ENCODE data around the gene STXBP6. TPM values are rescaled to one million over a fixed set of nuclear protein-coding genes. Genes with fewer than 3 reads are reported as not detected.

STXBP6 gene
- total RNA-seq, 1 donor from 2014 or later = 17.7 TPM

DNA sequence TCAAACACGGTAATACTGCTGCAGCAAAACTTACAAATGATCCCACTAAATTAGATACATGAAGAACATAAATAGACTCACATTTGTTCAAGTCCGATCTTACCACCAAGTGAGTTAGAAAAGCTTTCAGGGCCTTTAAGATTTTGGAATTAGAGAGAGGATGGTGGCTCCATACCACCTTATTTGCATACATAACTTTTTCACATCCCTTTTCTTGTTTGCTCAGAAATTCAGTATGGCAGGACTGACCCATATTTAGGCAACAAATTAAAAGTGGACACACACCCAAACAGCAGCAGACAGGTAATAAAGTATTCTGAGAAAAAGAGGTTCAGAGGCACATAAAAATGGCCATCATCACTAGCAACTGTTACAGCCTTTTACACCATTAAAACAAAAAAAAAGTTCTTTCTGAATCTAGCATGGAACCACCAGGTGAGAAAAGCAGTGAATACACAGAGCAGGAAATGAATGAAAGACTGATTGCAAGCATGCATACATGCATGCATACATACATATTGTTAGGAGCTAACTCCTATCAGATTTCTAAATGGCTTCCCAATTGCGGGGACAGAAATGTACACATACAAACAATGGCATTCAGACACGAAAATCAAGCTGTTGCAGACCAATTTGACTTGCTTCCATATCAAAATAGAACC lies 23.3 kb downstream of the STXBP6 start:
- no peaks in the 10 kb centered on the region for H3K9me3 ChIP-seq (ENCODE audit: control insufficient read depth in 3 of 3, low read length in 3 of 3)
- H3K27ac ChIP-seq (ENCODE audit: low read depth, low read length) = no peak overlapping the region
- no peaks in the 10 kb centered on the region for H3K36me3 ChIP-seq (ENCODE audit: control insufficient read depth in 3 of 3, insufficient read depth in 3 of 3, low read length in 3 of 3)
- H3K9ac ChIP-seq (ENCODE audit: low read depth in 1 of 3, low read length in 3 of 3) = no peak overlapping the region
- H3K4me1 ChIP-seq (ENCODE audit: control insufficient read depth in 3 of 3, insufficient read depth in 3 of 3, low read length in 3 of 3) = no peaks in the 10 kb centered on the region
- H3K4me3 ChIP-seq (ENCODE audit: low read length in 3 of 3) = no peak overlapping the region
- H3K27me3 ChIP-seq (ENCODE audit: control insufficient read depth in 3 of 3, insufficient read depth in 3 of 3, low read length in 3 of 3) = no peaks in the 10 kb centered on the region

DNA sequence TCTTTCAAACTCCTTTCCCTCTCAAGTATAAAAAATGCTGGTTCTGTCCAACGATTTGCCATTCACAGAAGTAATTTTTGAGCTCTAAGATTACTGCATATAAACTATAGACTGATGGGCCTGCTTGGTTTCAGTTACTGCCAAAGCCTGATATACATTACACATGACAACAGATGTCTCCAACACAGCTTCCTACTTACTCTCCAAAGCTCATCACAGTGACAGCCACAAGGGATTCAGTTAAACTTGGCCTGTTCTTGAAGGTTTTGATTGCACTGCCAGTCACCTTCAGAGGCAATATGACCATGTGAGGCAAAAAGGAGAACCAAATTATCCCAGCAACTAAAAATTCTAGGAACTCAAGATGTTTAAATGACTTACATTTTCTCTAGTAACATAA lies 30.1 kb downstream of the STXBP6 start:
- no peak overlapping the region for H3K9ac ChIP-seq (ENCODE audit: low read depth in 1 of 3, low read length in 3 of 3)
- no peak overlapping the region for H3K27ac ChIP-seq (ENCODE audit: low read depth, low read length)

DNA sequence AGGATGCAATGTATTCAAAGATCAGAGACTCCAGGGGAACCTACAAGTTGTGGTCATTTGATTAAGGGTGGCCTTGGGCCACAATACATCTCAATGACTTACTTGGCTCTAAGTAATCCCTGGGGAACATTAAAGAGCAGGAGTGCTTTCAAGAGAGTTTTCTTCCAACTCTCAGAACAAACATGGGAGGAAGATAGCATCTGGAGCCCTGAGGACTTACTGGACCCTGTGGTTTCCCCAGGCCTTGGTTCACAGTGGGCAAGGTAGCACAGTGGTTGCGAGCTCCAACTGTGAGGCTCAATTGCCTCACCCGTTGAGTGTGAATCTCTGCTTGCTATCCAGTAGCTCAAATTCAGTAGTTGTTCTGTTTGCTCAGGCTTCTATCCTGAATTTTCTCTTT lies 32.4 kb downstream of the STXBP6 start:
- no peak overlapping the region for H3K27ac ChIP-seq (ENCODE audit: low read depth, low read length)
- H3K9me3 ChIP-seq (ENCODE audit: control insufficient read depth in 3 of 3, low read length in 3 of 3) = no peaks in the 10 kb centered on the region
- H3K9ac ChIP-seq (ENCODE audit: low read depth in 1 of 3, low read length in 3 of 3) = no peak overlapping the region
- H3K4me3 ChIP-seq (ENCODE audit: low read length in 3 of 3) = no peak overlapping the region
- no peaks in the 10 kb centered on the region for H3K36me3 ChIP-seq (ENCODE audit: control insufficient read depth in 3 of 3, insufficient read depth in 3 of 3, low read length in 3 of 3)
- no peaks in the 10 kb centered on the region for H3K27me3 ChIP-seq (ENCODE audit: control insufficient read depth in 3 of 3, insufficient read depth in 3 of 3, low read length in 3 of 3)
- H3K4me1 ChIP-seq (ENCODE audit: control insufficient read depth in 3 of 3, insufficient read depth in 3 of 3, low read length in 3 of 3) = no peaks in the 10 kb centered on the region

More for the DNA sequence above, 30.1 kb downstream of the STXBP6 start:
- no peak overlapping the region for H3K4me3 ChIP-seq (ENCODE audit: low read length in 3 of 3)
- no peaks in the 10 kb centered on the region for H3K36me3 ChIP-seq (ENCODE audit: control insufficient read depth in 3 of 3, insufficient read depth in 3 of 3, low read length in 3 of 3)
- H3K27me3 ChIP-seq (ENCODE audit: control insufficient read depth in 3 of 3, insufficient read depth in 3 of 3, low read length in 3 of 3) = no peaks in the 10 kb centered on the region
- no peaks in the 10 kb centered on the region for H3K4me1 ChIP-seq (ENCODE audit: control insufficient read depth in 3 of 3, insufficient read depth in 3 of 3, low read length in 3 of 3)
- H3K9me3 ChIP-seq (ENCODE audit: control insufficient read depth in 3 of 3, low read length in 3 of 3) = no peaks in the 10 kb centered on the region

DNA sequence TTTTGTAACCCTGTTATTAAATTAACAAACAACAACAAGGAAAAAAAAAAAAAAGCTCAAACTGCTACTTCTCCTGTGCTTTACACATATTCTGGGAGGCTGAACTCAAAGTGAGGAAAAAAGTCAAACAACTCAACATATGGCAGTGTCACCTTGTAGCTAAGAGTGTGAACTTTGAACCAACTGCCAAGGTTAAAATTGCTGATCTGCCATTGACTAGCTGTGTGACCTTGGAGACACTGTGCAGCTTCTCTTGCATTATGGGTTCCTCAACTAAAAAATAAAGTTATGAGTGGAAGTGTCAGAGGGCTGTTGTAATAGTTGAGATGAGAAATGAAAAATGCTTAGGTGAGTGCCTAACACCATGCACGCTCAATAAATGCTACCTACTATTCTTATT lies 34.2 kb downstream of the STXBP6 start:
- Histone ChIP-seq H3K36me3 (ENCODE audit: control insufficient read depth in 3 of 3, insufficient read depth in 3 of 3, low read length in 3 of 3) (no peaks in the 10 kb centered on the region), H3K4me3 (ENCODE audit: low read length in 3 of 3) (no peak overlapping the region), H3K27me3 (ENCODE audit: control insufficient read depth in 3 of 3, insufficient read depth in 3 of 3, low read length in 3 of 3) (no peaks in the 10 kb centered on the region), H3K27ac (ENCODE audit: low read depth, low read length) (no peak overlapping the region), H3K4me1 (ENCODE audit: control insufficient read depth in 3 of 3, insufficient read depth in 3 of 3, low read length in 3 of 3) (peaks cover 0 to 2% (median 0%) of the 10 kb centered on the region in 3 donors), H3K9me3 (ENCODE audit: control insufficient read depth in 3 of 3, low read length in 3 of 3) (no peaks in the 10 kb centered on the region), H3K9ac (ENCODE audit: low read depth in 1 of 3, low read length in 3 of 3) (no peak overlapping the region)

DNA sequence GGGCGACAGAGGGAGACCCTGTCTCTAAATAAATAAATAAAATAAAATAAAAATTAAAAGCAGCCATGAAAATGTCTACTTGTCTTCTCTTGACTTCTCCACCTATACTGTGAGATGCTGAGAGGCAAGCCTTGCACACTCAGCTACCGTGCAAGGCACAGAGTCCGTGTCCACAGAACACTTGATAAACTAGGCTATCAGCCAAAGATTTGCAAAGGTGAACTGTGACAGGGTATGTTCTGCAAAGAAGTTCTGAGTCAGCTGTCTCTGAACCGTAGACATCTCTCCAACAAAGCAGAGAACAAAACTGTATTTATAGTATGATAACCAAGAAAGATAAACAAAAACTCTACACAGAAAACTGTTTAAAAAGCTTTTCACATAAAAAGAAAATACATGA lies 35.5 kb downstream of the STXBP6 start:
- H3K4me1 ChIP-seq (ENCODE audit: control insufficient read depth in 3 of 3, insufficient read depth in 3 of 3, low read length in 3 of 3) = peaks cover 2 to 4% (median 2%) of the 10 kb centered on the region in 3 donors
- no peak overlapping the region for H3K4me3 ChIP-seq (ENCODE audit: low read length in 3 of 3)
- H3K9ac ChIP-seq (ENCODE audit: low read depth in 1 of 3, low read length in 3 of 3) = no peak overlapping the region
- H3K27me3 ChIP-seq (ENCODE audit: control insufficient read depth in 3 of 3, insufficient read depth in 3 of 3, low read length in 3 of 3) = no peaks in the 10 kb centered on the region
- H3K36me3 ChIP-seq (ENCODE audit: control insufficient read depth in 3 of 3, insufficient read depth in 3 of 3, low read length in 3 of 3) = no peaks in the 10 kb centered on the region
- H3K27ac ChIP-seq (ENCODE audit: low read depth, low read length) = no peak overlapping the region
- no peaks in the 10 kb centered on the region for H3K9me3 ChIP-seq (ENCODE audit: control insufficient read depth in 3 of 3, low read length in 3 of 3)

DNA sequence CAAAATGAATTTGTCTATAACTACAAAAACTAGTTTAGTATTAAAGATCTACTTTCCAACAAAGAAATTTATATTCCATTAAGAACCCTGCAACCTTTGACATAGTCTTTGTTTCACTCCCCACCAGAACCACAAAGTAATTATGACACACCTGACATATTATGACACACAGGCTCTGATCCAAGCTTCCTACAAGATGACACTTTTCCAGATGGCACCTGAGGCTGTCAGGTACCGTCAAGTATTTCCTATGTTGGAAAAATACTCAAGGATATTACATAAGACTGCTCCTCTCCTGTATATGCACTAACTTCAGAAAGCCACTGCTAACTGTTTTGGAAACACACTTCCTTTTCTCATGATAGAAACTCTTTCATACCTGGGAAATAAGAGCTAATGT lies 38.9 kb downstream of the STXBP6 start:
- Histone ChIP-seq H3K27ac (ENCODE audit: low read depth, low read length) (no peak overlapping the region), H3K4me1 (ENCODE audit: control insufficient read depth in 3 of 3, insufficient read depth in 3 of 3, low read length in 3 of 3) (peaks cover 2 to 4% (median 4%) of the 10 kb centered on the region in 3 donors), H3K27me3 (ENCODE audit: control insufficient read depth in 3 of 3, insufficient read depth in 3 of 3, low read length in 3 of 3) (no peaks in the 10 kb centered on the region), H3K4me3 (ENCODE audit: low read length in 3 of 3) (no peak overlapping the region), H3K9ac (ENCODE audit: low read depth in 1 of 3, low read length in 3 of 3) (no peak overlapping the region), H3K36me3 (ENCODE audit: control insufficient read depth in 3 of 3, insufficient read depth in 3 of 3, low read length in 3 of 3) (no peaks in the 10 kb centered on the region), H3K9me3 (ENCODE audit: control insufficient read depth in 3 of 3, low read length in 3 of 3) (no peaks in the 10 kb centered on the region)

DNA sequence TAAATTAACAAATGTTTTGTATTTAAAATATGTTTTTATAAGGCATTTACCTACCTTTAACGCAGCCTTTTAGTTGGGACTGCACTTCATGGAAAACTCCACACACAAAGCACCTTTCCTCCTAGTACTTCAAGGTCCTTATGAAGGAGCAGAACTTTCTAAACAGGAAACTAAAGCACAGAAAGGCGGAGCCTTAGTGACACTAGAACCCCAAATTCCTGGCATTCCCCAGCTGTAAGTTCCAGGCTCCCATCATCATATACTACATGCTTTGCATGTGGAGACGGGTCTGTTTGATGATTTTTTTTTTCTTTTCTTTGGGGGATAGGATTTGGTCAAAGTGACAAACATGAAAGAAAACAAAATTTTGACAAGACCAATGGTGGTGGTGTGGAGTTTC lies 39.5 kb downstream of the STXBP6 start:
- Histone ChIP-seq H3K36me3 (ENCODE audit: control insufficient read depth in 3 of 3, insufficient read depth in 3 of 3, low read length in 3 of 3) (no peaks in the 10 kb centered on the region), H3K9ac (ENCODE audit: low read depth in 1 of 3, low read length in 3 of 3) (no peak overlapping the region), H3K4me3 (ENCODE audit: low read length in 3 of 3) (no peak overlapping the region), H3K27ac (ENCODE audit: low read depth, low read length) (no peak overlapping the region), H3K27me3 (ENCODE audit: control insufficient read depth in 3 of 3, insufficient read depth in 3 of 3, low read length in 3 of 3) (no peaks in the 10 kb centered on the region), H3K4me1 (ENCODE audit: control insufficient read depth in 3 of 3, insufficient read depth in 3 of 3, low read length in 3 of 3) (peaks cover 2 to 4% (median 4%) of the 10 kb centered on the region in 3 donors), H3K9me3 (ENCODE audit: control insufficient read depth in 3 of 3, low read length in 3 of 3) (no peaks in the 10 kb centered on the region)

DNA sequence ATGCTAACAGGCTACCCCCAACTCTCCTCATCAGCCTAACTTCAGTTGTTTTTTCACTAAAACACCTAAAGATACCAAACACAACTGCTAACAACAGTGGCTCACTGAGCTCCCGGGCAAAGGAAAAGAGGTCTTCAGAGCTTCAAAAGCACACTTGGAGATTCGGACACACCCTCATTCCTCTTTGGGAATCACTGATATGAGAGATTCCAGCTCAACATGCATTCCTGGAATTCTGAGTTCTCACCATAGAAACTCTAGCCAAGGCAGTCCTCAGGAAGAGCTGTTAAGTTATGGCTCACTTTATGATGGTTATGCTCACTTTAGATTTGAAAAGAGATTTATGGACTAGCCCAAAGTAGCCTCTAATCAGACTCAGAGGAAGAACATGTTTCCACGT lies 40.1 kb downstream of the STXBP6 start:
- H3K4me3 ChIP-seq (ENCODE audit: low read length in 3 of 3) = no peak overlapping the region
- peaks cover 2 to 4% (median 4%) of the 10 kb centered on the region in 3 donors for H3K4me1 ChIP-seq (ENCODE audit: control insufficient read depth in 3 of 3, insufficient read depth in 3 of 3, low read length in 3 of 3)
- H3K36me3 ChIP-seq (ENCODE audit: control insufficient read depth in 3 of 3, insufficient read depth in 3 of 3, low read length in 3 of 3) = no peaks in the 10 kb centered on the region
- no peaks in the 10 kb centered on the region for H3K9me3 ChIP-seq (ENCODE audit: control insufficient read depth in 3 of 3, low read length in 3 of 3)
- no peaks in the 10 kb centered on the region for H3K27me3 ChIP-seq (ENCODE audit: control insufficient read depth in 3 of 3, insufficient read depth in 3 of 3, low read length in 3 of 3)
- no peak overlapping the region for H3K27ac ChIP-seq (ENCODE audit: low read depth, low read length)
- H3K9ac ChIP-seq (ENCODE audit: low read depth in 1 of 3, low read length in 3 of 3) = no peak overlapping the region

DNA sequence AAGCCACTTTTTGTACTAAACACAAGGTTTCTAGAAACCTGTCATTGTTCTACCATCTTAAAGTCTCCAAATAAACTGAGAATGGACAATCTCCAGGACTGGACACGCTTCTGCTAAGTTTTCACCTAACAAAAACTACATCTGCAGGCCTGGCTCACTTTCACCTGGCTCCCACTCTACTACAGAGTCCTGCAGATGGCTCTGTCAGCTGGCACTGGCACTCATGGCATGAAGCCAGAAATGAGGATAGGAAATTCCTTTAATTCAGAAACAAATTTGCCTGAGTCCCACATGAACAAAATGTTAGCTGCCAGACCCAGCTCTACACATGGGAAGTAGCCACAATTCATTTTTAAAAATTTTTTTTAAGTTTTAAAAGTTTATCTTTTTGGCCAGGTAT lies 42.1 kb downstream of the STXBP6 start:
- Histone ChIP-seq H3K9me3 (ENCODE audit: control insufficient read depth in 3 of 3, low read length in 3 of 3) (no peaks in the 10 kb centered on the region), H3K27me3 (ENCODE audit: control insufficient read depth in 3 of 3, insufficient read depth in 3 of 3, low read length in 3 of 3) (no peaks in the 10 kb centered on the region), H3K9ac (ENCODE audit: low read depth in 1 of 3, low read length in 3 of 3) (no peak overlapping the region), H3K4me3 (ENCODE audit: low read length in 3 of 3) (no peak overlapping the region), H3K27ac (ENCODE audit: low read depth, low read length) (no peak overlapping the region), H3K4me1 (ENCODE audit: control insufficient read depth in 3 of 3, insufficient read depth in 3 of 3, low read length in 3 of 3) (peaks cover 2 to 4% (median 4%) of the 10 kb centered on the region in 3 donors), H3K36me3 (ENCODE audit: control insufficient read depth in 3 of 3, insufficient read depth in 3 of 3, low read length in 3 of 3) (no peaks in the 10 kb centered on the region)

DNA sequence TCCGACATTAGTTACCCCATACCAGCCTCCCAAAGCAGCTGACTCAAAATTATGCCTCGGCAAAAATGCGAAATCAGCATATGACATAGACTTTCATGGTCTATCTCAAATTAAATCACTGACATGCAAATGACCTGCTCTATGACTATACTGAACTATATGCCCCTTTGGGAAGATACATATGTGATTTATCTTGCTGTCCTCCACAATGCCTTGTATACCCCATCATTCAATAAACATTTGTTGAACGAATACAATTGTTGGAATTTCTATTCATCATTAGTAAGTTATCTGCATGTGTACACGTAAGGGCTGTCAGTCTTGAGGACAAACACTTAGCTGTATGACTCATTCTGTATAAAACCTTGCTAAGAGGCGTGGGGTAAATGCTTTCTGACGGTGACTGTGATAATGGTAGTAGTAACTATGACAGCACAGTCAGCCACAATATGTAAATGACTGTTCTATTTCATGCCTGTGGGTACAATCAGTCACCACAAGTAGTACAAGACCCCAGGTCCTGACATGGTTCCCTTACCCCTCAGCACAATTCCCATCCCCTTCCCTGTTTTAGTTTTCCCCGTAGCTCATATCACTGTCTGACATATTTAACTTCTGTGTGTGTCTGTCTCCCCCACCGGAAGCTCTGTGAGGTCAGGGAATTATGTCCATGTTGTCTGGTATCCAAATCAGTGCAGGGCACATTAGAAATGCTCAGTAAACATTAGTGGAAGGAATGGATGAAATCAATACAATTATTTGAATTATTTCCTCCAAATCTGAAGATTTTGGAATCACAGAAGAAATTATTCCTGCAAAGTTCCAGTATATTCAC lies 42.8 kb downstream of the STXBP6 start:
- Histone ChIP-seq H3K4me1 (ENCODE audit: control insufficient read depth in 3 of 3, insufficient read depth in 3 of 3, low read length in 3 of 3) (peaks cover 2 to 4% (median 4%) of the 10 kb centered on the region in 3 donors), H3K27ac (ENCODE audit: low read depth, low read length) (no peak overlapping the region)

More for the DNA sequence above, 42.8 kb downstream of the STXBP6 start:
- Histone ChIP-seq H3K36me3 (ENCODE audit: control insufficient read depth in 3 of 3, insufficient read depth in 3 of 3, low read length in 3 of 3) (no peaks in the 10 kb centered on the region), H3K27me3 (ENCODE audit: control insufficient read depth in 3 of 3, insufficient read depth in 3 of 3, low read length in 3 of 3) (no peaks in the 10 kb centered on the region), H3K9me3 (ENCODE audit: control insufficient read depth in 3 of 3, low read length in 3 of 3) (no peaks in the 10 kb centered on the region), H3K4me3 (ENCODE audit: low read length in 3 of 3) (no peak overlapping the region), H3K9ac (ENCODE audit: low read depth in 1 of 3, low read length in 3 of 3) (no peak overlapping the region)

Data from skeletal muscle tissue (tissue), 4 donors.